ENCODE results near the gene GORASP1. TPM values are rescaled to one million over a fixed set of nuclear protein-coding genes. Genes with fewer than 3 reads are reported as not detected.

The GORASP1 gene
- total RNA-seq, 1 donor from 2014 or later: 81.6 TPM

DNA sequence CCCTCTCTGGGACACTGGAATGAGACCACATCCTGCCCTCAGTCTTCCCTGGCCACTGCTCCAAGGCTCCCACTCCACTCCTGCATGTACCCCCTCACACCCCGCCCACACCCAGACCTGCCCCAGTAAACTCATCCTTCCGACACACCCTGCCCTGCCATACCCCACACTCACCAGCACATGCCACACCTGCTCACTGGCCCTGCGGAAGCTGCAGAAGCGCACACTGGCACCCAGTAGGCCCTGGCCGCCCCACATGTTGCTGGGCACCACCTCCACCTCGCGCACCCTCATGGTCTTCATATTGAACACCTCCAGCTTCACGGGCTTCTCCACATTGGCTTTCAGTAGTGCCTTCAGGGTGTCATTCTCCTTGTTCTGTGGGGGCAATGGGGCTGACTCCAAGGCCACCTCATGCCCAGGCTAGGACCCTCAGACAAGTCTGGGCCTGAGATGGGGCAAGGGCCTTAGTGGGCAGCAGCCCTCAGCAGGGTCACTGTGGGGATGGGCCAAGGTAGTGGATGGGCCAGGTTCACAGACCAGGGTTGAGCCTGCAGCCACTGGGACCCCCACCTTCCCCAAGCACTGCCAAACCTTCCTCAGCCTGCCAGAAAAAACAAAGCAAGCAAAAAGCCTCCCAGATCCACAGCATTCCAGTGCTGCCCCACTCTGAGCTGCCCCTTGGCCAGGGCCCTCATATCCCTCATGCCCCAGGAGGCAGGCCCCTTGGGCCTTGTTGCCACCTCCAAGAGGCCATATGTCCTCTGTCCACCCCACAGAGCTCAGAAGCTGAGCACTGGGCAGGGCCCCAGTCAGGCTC, 4.7 kb downstream of the GORASP1 start:
- no peaks in the 10 kb centered on the region for H3K9me3 ChIP-seq
- intact Hi-C loops (cut with DNase I): no loop called here
- H3K4me1 ChIP-seq: peaks cover 40% of the 10 kb centered on the region
- H3K4me3 ChIP-seq: no peak overlapping the region
- H3K27me3 ChIP-seq (ENCODE audit: low read depth): no peaks in the 10 kb centered on the region
- ATAC-seq (no peak), DNase-seq (no peak)
- H3K27ac ChIP-seq: no peak overlapping the region
- no peak for TF ChIP-seq CTCF (IDR thresholded peaks at IDR 0.05)
- peaks cover 31% of the 10 kb centered on the region for H3K36me3 ChIP-seq

DNA sequence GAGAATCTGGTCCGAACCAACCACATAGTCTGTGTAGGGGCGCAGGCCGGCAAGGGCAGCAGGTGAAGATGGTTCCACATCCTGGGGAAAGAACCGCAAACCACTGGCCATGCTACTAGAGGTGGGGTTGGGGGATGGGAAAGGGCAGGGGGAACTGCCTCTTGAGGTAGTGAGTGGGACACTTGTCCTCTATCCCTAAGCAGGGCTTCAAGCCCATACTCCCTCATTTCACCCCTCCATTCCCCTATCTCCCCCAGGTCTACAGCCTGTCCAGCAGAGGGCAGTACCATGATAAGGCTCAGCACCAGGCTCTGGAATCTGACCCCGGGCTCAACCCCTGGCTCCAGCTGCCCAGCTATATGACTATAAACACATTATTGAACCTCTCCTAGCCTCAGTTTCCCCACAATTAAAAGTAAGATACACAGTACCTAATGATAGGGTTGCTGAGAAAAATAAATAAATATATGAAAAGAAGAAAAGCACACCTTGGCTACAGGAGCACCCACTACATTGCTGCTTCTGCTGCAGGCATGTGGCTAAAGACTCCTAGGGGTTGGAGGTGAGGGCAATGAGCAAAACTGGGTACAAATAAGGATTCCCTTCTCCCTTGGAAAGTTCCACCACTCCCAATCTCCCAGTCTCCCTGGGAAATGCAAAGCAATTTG, 6.3 kb downstream of the GORASP1 start:
- no peak overlapping the region for H3K27ac ChIP-seq
- H3K36me3 ChIP-seq: peaks cover 47% of the 10 kb centered on the region
- peaks cover 36% of the 10 kb centered on the region for H3K4me1 ChIP-seq
- intact Hi-C loops (cut with DNase I): no loop called here
- peak; percentile 63 to 65 for ATAC-seq
- peak; percentile 59 for TF ChIP-seq CTCF (IDR thresholded peaks at IDR 0.05)
- no peak for DNase-seq
- no peaks in the 10 kb centered on the region for H3K9me3 ChIP-seq
- H3K4me3 ChIP-seq: no peak overlapping the region
- no peaks in the 10 kb centered on the region for H3K27me3 ChIP-seq (ENCODE audit: low read depth)

- DNase-seq (no peak), ATAC-seq (no peak)
- Histone ChIP-seq H3K9me3 (no peaks in the 10 kb centered on the region), H3K27me3 (ENCODE audit: low read depth) (no peaks in the 10 kb centered on the region), H3K4me3 (no peak overlapping the region), H3K4me1 (peaks cover 30% of the 10 kb centered on the region), H3K36me3 (peaks cover 54% of the 10 kb centered on the region), H3K27ac (no peak overlapping the region)
- no peak for TF ChIP-seq CTCF (IDR thresholded peaks at IDR 0.05)
- intact Hi-C loops (cut with DNase I): no loop called here
These were observed 6.9 kb downstream of the GORASP1 start for GRCh38 chr3:39100500-39100886.

DNA sequence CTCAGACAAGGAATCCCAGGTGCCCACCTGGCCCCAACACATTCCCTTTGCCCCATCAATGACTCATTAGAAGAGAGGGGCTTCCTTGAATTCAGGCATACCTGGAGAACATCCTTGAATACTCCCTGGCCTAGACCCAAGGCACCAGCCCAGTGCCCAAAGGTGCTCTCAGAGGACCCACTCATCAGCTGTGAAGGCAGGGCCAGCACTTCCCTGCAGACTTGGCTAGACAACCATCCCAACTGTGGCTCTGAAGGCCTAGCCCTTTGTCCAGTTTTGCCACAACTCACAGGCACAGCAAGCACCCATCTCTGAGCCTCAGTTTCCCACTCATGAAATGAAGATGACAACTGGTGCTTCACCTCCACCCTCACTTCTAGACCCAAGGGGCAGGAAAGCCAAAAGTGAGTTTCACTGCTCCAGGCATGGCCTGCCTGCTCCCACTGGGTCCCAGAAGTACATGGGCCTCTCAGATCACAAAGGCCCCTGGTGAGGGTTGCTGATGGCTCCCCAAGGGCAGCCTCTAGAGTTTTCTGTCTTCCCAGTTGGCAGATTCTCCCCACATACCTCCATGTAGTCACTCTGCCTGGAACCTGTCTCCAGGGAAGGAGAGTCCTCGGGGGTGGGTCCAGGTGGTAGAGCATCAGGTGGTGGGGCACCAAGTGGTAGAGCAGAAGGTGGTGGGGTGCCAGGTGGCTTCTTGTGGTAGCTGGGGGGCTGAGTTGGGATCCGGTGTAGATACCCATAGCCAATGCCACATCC, 7.5 kb downstream of the GORASP1 start:
- H3K27ac ChIP-seq: no peak overlapping the region
- no peak for ATAC-seq
- no peaks in the 10 kb centered on the region for H3K27me3 ChIP-seq (ENCODE audit: low read depth)
- no peak for TF ChIP-seq CTCF (IDR thresholded peaks at IDR 0.05)
- peaks cover 24% of the 10 kb centered on the region for H3K4me1 ChIP-seq
- intact Hi-C loops (cut with DNase I): no loop called here
- no peaks in the 10 kb centered on the region for H3K9me3 ChIP-seq
- no peak overlapping the region for H3K4me3 ChIP-seq
- no peak for DNase-seq
- H3K36me3 ChIP-seq: peaks cover 59% of the 10 kb centered on the region

GRCh38 chr3:39099242-39099641, 8.2 kb downstream of the GORASP1 start:
- Histone ChIP-seq H3K4me3 (no peak overlapping the region), H3K4me1 (peaks cover 17% of the 10 kb centered on the region), H3K27me3 (ENCODE audit: low read depth) (no peaks in the 10 kb centered on the region), H3K27ac (no peak overlapping the region), H3K36me3 (peaks cover 66% of the 10 kb centered on the region), H3K9me3 (no peaks in the 10 kb centered on the region)
- intact Hi-C loops (cut with DNase I): no loop called here
- no peak for ATAC-seq
- DNase-seq: no peak
- no peak for TF ChIP-seq CTCF (IDR thresholded peaks at IDR 0.05)

All from lower lobe of right lung (tissue), 2 donors.